Measurements from ENCODE around the gene NONO. TPM values are rescaled to one million over a fixed set of nuclear protein-coding genes. Genes with fewer than 3 reads are reported as not detected.

Gene NONO
- total RNA-seq, 1 experiment from 2014 or later, result 576 TPM

GRCh38 chrX:71251466-71251973, 31.9 kb upstream of the NONO start:
- BruUV-seq (replicated peaks), result no TSS peak
- intact Hi-C loops (cut with micrococcal nuclease; ENCODE audit: unreplicated experiment), result no loop called here
- TF ChIP-seq CTCF (IDR thresholded peaks at IDR 0.05; ENCODE audit: unreplicated experiment), result no peak
- Mint-ChIP-seq H3K36me3 (ENCODE audit: insufficient read depth, unreplicated experiment) (peaks cover 34% of the 10 kb centered on the region), H3K9me3 (ENCODE audit: low read depth, unreplicated experiment) (no peaks in the 10 kb centered on the region), H3K27ac (ENCODE audit: unreplicated experiment) (no peak overlapping the region), H3K4me3 (ENCODE audit: low read depth, unreplicated experiment) (no peak overlapping the region), H3K4me1 (ENCODE audit: low read depth, unreplicated experiment) (peaks cover 11% of the 10 kb centered on the region), H3K27me3 (ENCODE audit: unreplicated experiment) (no peaks in the 10 kb centered on the region)
- CTCF ChIA-PET, result no interaction called here
- no peak for DNase-seq

DNA sequence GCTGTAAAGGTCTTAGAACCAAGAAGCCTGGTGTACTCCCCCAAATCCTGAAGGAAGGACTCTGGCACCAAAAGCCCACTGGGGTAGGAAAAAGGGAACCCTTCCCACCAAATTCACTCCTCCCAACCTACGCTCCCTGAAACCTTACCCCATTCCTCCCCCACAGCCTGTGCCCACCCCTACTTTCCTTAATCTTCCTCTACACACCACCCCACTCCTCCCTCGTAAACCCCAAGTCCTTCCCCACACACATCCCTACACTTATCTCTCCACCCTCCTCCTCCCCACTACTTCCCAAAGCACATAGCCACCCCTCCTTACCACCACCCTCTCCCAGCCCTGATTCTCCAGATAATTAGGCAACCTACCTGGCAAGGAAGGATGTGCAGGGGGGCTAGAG, 31.2 kb upstream of the NONO start:
- H3K27ac Mint-ChIP-seq (ENCODE audit: unreplicated experiment), result no peak overlapping the region
- intact Hi-C loops (cut with micrococcal nuclease; ENCODE audit: unreplicated experiment), result no loop called here
- H3K36me3 Mint-ChIP-seq (ENCODE audit: insufficient read depth, unreplicated experiment), result peaks cover 34% of the 10 kb centered on the region
- H3K9me3 Mint-ChIP-seq (ENCODE audit: low read depth, unreplicated experiment), result no peaks in the 10 kb centered on the region
- no peak overlapping the region for H3K4me3 Mint-ChIP-seq (ENCODE audit: low read depth, unreplicated experiment)
- H3K4me1 Mint-ChIP-seq (ENCODE audit: low read depth, unreplicated experiment), result peaks cover 11% of the 10 kb centered on the region
- no peaks in the 10 kb centered on the region for H3K27me3 Mint-ChIP-seq (ENCODE audit: unreplicated experiment)
- CTCF ChIA-PET, result no interaction called here
- no TSS peak for BruUV-seq (replicated peaks)
- DNase-seq, result no peak
- TF ChIP-seq CTCF (IDR thresholded peaks at IDR 0.05; ENCODE audit: unreplicated experiment), result no peak

- H3K4me3 Mint-ChIP-seq (ENCODE audit: low read depth, unreplicated experiment), result peak overlapping the region; percentile 70
- no peaks in the 10 kb centered on the region for H3K27me3 Mint-ChIP-seq (ENCODE audit: unreplicated experiment)
- peak overlapping the region; percentile 13 for H3K27ac Mint-ChIP-seq (ENCODE audit: unreplicated experiment)
- BruUV-seq (replicated peaks), result no TSS peak
- no peaks in the 10 kb centered on the region for H3K9me3 Mint-ChIP-seq (ENCODE audit: low read depth, unreplicated experiment)
- TF ChIP-seq CTCF (IDR thresholded peaks at IDR 0.05; ENCODE audit: unreplicated experiment), result peak; percentile 47
- CTCF ChIA-PET, result interaction anchor here (0.6 to 0.8 kb wide), 2 partner anchors 29 to 118 kb away, joined by 3 to 11 read pairs; no protein-coding TSS in a partner anchor
- peak; percentile 75 for DNase-seq
- H3K36me3 Mint-ChIP-seq (ENCODE audit: insufficient read depth, unreplicated experiment), result peaks cover 34% of the 10 kb centered on the region
- intact Hi-C loops (cut with micrococcal nuclease; ENCODE audit: unreplicated experiment), result no loop called here
- peaks cover 11% of the 10 kb centered on the region for H3K4me1 Mint-ChIP-seq (ENCODE audit: low read depth, unreplicated experiment)
Measured at GRCh38 chrX:71253253-71254091, 30.0 kb upstream of the NONO start.

- H3K27me3 Mint-ChIP-seq (ENCODE audit: unreplicated experiment), result no peaks in the 10 kb centered on the region
- CTCF ChIA-PET, result interaction anchor here (0.6 to 0.8 kb wide), 5 partner anchors 29 to 484 kb away, joined by 3 to 13 read pairs (median 4); partner anchors contain the start of gene NONO
- H3K36me3 Mint-ChIP-seq (ENCODE audit: insufficient read depth, unreplicated experiment), result peaks cover 34% of the 10 kb centered on the region
- H3K4me3 Mint-ChIP-seq (ENCODE audit: low read depth, unreplicated experiment), result peak within 1 kb of the TSS; percentile 70
- H3K9me3 Mint-ChIP-seq (ENCODE audit: low read depth, unreplicated experiment), result no peaks in the 10 kb centered on the region
- intact Hi-C loops (cut with micrococcal nuclease; ENCODE audit: unreplicated experiment), result no loop called here
- no peak for TF ChIP-seq CTCF (IDR thresholded peaks at IDR 0.05; ENCODE audit: unreplicated experiment)
- BruUV-seq (replicated peaks), result no TSS peak
- H3K4me1 Mint-ChIP-seq (ENCODE audit: low read depth, unreplicated experiment), result peaks cover 11% of the 10 kb centered on the region
- DNase-seq, result peak; percentile 88
- H3K27ac Mint-ChIP-seq (ENCODE audit: unreplicated experiment), result peak within 1 kb of the TSS; percentile 13
Measured at GRCh38 chrX:71254092-71254963, 29.1 kb upstream of the NONO start, which contains the start of gene ZMYM3. TSS of gene ZMYM3 (minus strand) at chrX:71254140. CDS start at chrX:71253255, 885 bp downstream.
